Renal cortex interstitium (tissue), 11 donors: ENCODE results near the gene GRID1. TPM values are rescaled to one million over a fixed set of nuclear protein-coding genes. Genes with fewer than 3 reads are reported as not detected.
"Not testable (repeated sequence)": the region's sequence is repeated elsewhere in the genome, so short reads cannot be mapped to it uniquely, and the experiment has no call there.

ENCODE experiments used
- DNase-seq, 11 donors: peaks; one replicate each; pipeline ENCODE4 v3.0.0-alpha.2; 2013; ENCODE audit warnings: low read depth in 9 of 11, low spot score in 4 of 11; ENCODE audit errors: extremely low read depth in 1 of 11
- polyA plus RNA-seq, 3 donors: library from polyadenylated mRNA; unstranded; fragments of 120-200 nt; gene quantifications; one replicate each; pipeline ENCODE4 v1.2.1, GENCODE V29; 2013; ENCODE audit not compliant: insufficient read length in 3 of 3

GRID1 gene
- polyA plus RNA-seq, 3 donors: 1.6 to 1.8 (median 1.6) TPM

DNA sequence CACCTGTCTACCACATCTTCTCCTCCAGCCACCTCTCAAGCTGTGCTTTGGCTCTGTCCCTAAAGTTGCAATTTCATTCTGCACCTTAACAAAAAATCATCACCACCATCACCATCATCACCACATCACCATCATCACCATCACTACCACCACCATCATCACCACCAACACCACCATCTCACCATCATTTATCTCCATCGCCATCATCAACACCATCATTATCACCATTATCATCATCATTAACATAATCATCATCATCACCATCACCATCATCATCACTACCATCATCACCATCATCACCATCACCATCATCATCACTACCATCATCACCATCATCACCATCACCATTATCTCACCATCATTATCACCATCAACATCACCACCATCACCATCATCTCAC lies 245.4 kb downstream of the GRID1 start:
- no peak for DNase-seq

DNA sequence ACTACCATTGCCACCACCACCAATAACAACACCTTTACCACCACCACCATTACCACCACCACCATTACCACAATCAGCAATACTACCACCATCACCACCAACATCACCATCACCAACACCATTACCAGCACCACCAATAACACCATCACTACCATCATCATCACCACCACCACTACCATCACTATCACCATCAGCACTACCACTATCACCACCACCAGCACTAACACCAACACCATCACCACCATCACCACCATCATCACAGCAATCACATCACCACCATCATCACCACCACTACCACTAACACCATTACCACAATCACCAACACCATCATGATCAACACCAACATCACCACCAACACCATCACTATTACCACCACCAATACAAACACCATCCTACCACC lies 249.5 kb downstream of the GRID1 start:
- no peak for DNase-seq

DNA sequence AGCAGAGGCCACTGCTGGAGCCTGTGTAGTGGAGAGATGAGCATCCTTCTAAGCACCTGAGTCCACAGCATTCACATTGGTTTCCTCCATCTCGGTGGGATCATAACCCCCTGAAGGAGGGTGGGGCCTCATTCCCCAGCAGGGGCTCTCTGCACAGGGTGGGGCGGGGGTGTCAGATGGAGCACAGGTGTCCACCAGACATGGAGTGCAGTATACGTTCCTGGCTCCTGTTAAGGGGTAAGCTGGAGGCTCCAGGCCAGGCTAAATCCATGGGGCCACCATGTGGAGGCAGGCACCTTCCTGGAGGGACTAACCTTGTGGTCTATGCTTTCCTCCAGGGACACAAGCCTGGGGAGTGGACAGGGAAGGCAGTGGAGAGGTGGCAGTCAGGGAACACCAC lies 252.6 kb downstream of the GRID1 start:
- no peak for DNase-seq

DNA sequence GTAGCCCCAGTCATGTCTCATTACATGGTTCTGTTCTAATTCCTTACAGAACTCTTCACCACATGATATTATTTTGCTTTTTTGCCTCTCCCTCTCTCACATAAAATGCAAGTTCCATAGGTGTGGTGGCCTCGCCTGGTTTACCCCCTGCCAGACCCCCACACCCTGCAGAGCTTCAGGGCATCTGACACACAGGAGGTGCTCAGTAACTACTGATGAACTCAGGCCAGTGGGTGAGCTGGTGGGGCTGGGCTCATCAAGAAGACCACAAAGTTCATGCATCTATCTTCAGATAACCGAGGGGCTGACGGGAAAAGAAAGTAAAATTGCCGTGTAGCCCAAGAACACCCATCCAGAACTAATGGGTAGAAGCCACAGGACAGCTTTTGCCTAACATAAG lies 253.1 kb downstream of the GRID1 start:
- DNase-seq: no peak

DNA sequence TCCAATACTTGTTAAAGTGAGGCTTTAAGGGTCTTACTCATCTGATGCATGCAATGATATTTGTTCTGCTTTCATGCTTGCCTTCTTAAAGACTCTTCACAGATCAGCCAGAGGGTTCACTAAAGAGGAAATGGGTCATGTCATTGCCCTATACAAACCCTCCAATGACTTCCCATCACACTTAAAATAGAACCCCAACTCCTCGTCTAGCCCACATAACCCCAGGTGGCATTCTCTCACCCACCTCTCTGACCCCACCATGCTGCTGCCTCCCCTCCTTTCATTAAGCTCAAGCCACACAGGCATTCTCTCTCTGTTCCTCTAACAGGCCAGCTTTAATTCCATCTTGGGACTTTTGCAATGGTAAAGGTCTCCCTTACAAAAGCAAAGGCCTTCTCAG lies 253.6 kb downstream of the GRID1 start:
- DNase-seq: no peak

DNA sequence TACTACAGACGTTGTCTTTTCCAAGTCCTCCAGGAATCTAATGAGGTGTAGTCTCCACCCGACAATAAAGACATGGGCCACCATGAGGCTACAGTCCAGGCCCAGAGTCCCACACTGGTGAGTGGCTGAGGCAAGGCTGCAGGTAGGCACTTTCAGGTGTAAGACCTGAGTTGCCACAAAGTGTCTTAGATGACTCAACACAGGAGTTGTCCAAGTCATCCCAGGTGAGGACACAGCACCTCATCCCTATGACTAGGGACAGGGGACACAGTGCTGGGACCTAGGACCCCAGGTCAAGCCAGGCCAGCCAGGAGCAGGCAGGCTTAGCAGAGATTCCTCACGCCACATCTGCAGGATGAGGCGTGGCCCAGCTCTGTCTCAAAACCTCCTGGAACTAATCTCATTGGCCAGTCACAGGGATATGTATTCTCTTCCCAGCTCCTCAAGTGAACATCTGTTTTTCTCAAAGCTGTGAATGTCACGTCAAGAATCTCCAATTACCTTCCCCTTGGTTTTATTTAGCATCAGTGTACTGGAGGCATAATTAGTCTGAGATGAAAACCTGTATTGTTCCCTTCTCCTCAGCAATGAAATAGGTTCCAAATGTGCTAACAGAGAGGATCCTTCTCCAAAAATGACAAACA lies 254.6 kb downstream of the GRID1 start:
- DNase-seq: no peak

DNA sequence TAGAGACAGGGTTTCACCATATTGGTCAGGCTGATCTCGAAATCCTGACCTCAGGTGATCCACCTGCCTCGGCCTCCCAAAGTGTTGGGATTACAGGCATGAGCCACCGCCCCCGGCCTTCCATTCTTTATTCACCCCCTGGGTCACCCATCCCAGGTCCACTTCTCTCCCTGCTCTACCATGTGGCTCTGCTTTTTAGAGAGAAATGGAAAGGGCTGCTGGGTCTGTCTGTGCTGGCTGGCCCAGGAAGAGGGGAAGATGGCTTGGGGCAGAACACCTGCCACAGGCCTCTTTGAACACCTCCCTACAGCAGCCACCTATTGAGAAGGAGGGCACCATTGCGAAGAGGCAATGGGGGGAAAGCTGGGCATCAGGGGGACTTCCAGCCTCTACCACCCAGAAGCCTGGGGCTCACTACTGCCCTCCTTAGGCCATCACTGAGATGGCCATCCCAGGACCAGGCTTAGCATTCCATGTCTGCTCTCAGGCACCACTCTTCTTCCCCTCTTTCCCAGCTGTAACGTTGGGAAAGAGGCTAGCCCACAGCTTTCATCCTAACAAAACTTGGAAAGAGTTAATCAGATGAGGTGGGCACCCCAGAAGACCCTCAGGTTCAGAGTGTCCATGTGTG lies 256.3 kb downstream of the GRID1 start:
- DNase-seq: no peak

DNA sequence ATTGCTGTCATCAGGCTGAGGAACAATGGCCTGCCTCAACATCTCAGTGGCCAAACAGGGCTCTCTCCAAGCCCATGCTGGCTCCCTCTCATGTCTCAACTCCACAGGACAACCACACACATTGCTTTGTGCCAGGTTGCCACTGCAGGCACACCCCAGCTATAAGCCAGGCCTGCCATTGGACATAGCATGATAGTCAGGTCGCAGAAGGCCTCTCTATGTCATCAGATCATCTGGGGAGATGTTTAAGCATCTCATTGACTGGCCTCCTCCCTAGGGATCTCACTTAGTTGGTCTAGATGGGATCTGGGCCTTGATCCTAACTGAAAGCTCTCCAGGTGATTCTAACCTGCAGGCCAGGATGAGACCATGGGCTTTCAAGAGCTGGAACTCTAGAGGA lies 257.2 kb downstream of the GRID1 start:
- no peak for DNase-seq

DNA sequence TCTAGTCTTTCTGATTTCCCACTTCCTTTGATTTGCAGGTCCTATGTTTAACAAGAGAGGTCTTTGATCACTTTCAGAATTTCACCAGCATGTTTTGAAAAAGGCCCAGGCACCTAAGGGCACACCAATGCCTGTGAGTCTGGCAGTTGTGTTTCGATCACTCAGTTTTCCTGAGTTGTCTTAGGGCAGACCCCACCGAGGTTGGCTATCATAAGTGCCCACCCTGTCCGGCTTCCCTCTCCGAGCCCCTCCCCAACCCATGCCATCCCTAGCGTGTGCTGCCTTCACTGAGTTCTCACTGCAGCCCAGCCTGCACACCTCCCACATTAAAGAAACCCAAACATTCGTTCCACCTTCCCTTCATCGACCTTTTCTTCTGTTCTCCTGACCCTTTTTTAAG lies 257.9 kb downstream of the GRID1 start:
- DNase-seq: no peak

DNA sequence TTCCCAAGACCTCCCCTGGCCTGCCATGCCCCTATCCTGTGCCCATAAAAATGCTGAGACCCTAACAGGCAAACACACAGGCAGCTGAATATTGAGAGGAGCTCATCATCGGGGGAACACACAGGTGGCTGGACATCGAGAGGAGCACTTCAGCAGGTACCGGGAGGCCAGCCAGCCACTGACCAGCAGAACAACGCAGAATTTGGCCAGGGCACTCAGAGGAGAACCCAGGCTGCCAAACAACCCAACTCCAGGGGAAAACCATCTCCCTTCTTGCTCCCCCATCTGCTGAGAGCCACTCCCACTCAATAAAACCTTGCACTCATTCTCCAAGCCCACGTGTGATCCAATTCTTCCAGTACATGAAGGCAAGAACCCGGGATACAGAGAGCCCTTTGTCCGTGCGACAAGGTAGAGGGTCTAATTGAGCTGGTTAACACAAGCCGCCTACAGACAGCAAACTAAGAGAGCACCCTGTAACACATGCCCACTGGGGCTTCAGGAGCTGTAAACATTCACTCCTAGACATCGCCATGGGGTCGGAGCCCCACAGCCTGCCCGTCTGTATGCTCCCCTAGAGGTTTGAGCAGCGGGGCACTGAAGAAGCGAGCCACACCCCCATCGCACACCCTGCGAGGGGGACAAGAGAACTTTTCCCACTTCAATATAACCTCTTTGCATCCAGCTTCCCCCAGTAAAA lies 258.8 kb downstream of the GRID1 start:
- DNase-seq: not testable (repeated sequence)

DNA sequence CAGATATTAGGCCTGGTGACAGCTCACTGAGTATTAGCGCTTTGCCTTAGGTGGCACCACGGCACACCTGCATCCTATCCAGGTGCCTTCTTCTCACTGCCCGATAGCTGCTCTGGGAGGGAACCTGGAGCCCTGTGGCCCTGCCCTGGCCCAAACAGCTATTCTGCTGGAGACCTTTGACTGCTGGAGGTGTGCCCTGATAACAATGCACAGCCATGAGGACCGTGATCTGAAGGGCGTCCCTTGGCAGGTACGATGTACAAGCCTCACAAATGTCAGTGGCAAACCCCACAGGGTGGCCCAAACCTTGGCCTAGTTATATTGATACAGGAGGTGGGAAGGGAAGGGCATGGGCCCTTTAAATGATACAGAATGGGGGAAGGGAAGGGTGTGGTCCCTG lies 259.5 kb downstream of the GRID1 start:
- no peak for DNase-seq

DNA sequence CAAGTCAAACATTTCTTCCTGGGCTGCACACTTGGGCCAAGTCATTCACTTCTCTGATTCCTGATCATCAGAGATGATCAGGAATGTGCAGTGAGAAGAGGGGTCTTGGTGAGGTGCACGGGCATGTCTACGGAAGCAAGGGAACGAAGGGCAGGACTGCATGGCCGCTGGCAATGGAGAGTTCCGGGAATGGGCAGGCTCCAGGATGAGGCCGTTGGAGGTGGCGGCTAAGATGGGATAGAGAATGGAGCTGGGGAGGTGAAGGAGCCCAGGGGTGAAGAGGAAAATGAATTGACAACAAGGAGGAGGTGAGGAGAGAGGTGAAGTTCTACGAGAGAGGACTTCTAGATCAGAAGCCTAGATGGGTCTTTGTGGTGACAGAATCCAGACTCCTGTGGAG lies 260.0 kb downstream of the GRID1 start:
- no peak for DNase-seq

DNA sequence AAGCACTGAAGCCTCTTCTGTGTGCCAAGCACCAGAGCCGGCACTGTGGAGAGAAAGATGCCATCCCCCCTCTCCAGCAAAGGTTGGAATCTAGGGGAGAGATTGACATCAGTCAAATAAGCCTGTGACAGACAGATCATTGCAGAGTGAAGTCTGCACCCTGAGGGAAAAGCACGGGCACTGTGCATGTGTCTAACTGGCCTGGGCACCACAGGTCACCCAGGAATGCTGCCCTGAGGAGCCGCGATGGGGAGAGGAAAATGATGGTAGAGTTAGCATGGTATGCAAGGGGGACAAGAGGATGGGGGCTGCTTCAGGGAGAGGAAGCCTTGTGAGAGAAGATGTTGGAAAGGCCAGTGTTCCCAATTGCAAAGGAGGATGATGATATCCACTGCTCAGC lies 261.0 kb downstream of the GRID1 start:
- no peak for DNase-seq

DNA sequence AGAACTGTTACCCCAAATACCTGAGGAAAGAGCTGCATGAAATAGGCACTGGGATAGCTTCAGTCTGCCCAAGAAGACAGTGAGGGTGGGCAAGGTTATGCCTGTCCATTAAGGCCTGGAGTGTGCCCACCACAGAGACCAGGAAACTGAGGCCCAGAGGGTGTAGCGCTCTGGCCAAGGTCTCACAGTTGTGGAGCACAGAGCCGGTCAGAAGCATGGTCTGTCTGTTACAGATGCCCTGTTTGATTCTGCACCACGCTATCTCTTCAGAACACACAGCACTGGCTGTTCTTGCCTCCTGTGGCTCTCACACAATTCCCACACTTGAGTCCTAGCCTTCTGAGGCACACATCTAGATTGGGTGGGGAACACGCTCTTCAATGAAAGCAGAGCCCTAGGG lies 261.4 kb downstream of the GRID1 start:
- DNase-seq: no peak

DNA sequence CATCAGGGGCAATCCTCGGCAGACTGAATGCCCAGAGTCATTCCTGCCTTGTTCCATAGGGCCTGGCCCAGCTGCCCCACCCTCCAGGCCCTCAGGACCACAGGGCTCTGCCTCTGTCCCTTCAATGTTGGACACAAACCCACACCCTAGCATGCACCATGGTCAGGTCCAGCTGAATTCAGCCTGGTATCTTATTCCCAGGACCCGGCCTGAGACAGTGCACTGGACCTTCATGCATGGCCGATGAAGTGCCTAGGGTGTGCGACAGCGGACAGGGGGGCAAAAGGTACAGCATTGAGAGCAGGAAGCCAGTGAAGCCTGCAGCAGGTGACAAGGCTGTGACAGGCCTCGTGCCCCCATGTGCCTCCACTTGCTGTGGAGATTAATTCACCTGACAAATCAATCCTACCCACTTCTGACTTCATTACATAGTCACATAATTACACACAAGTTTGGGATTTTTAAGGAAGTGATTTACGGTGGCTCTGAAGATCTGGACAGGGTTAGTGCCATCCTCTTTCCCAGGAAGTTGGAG lies 261.9 kb downstream of the GRID1 start:
- no peak for DNase-seq

DNA sequence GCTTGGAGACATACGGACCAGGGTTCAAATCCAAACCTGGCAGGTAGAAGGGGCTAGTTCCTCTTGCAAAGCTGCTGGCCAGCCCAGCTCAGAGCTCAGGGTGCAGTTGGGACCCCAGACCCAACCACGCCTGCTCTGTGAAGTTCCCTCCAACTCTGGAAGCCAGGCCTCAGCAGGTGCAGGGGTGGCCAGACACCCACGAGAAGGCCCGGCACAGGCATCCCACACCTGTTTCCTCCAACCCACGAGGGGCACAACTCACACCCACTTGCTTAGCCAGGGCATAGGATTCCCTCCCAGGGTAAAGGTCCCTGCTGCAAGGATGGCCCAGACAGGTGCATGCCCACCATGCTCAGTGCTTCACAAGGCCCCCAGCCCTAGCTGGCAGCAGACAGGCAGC lies 262.4 kb downstream of the GRID1 start:
- no peak for DNase-seq

DNA sequence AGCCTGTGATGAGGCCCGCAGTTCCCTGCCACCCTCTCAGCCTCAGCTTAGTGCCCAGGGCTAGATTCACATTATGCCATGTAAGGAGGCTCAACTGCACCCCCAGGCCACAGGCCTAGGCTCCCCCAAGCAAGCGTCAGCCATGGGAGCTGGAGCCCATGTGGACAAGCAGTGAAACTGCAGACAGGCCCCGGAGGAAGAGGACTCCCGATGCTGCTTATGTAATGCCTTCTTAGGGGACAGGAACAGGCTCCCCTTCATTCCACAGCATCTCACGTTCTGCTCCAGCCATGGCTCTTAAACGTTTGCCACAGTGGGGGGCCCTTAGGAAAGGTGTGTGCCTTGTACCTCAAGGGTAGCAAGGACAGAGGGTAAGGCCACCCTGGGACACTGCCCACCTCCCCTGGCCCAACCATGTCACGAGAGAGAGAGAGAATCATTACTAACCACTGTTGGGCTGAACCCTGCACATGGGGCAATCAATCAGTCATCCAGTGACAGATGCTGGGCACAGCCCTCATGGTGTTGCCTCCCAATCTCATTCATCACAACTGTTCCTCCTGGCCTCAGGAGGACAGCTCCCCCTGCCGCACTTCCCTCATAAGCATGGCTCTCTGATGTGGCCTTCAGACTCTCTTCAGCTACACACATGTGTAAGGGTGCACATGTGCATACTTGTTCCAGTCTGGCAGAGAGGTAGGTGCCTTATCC lies 263.0 kb downstream of the GRID1 start:
- peak in 1 of 11 donors; percentile 7 for DNase-seq

DNA sequence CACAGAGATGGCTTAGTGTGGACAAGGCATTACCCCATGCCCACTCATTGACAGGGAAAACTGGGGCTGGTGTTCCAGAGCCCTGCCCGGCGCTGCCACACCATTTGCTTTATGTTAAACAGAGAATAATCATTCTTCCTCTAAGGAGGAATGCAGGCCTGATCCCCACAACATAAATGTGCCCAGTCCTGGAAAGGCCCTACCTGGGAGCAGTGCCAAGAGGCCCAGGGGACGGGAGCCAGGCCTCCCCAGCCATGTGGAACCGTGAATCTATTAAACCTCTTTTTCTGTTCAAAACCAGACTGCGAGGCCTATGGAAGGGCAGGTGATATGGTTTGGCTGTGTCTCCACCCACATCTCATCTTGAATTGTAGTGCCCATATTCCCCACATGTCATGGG lies 264.1 kb downstream of the GRID1 start:
- no peak for DNase-seq

DNA sequence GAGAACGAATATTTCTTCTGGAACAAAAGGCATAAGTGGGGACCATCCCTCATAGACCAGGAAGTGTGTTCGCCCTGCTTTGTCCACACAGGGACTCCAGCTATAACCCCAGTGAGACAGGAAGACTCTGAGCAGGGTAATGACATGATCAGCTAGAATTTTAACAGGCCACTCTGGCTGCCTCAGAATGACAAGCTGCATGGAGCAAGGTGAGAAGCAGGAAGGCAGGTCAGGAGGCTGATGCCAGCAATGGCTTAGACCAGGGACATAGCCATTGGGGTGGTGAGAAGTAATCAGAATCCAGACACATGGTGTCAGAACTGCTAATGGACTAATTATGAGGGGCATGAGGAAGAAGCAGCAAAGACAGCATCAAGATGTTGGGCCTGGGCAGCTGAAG lies 264.6 kb downstream of the GRID1 start:
- DNase-seq: no peak

DNA sequence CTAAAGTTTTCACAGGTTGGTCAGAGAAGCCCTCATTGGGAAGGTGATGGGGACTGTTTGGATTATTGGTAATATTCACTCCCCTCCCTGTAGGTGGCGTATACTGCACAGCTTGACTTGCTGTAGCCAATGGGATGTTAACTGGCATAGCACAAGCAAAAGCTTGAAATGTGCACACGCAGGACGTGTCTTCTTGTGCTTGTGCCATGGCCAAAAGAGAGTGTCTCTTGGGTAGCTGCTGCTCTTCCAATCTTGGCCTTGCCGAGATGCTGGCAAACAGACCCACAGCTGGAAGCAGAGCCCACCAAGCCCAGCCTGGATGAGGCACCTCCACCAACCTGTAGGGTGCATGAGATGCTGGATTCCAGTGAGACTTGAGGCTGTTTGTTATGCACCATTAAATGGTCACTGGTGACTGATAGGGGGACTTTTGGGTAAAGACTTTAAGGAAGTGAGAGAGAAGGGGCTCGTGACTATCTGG lies 266.0 kb downstream of the GRID1 start:
- DNase-seq: no peak
